WTC11 (cell line): ENCODE measurements around the gene C5orf47. TPM values are rescaled to one million over a fixed set of nuclear protein-coding genes. Genes with fewer than 3 reads are reported as not detected.

ENCODE experiments used
- CREB1 ChIP-seq: sonication (generic); formaldehyde crosslinking; IDR thresholded peaks from 2 replicates; pipeline ENCODE4 v1.8.0; 2023; ENCODE audit warnings: mild to moderate bottlenecking, missing genetic modification reagents
- FOXJ3 ChIP-seq: sonication (generic); formaldehyde crosslinking; IDR thresholded peaks from 2 replicates; pipeline ENCODE4 v1.9.0; 2021; ENCODE audit warnings: missing genetic modification reagents, mild to moderate bottlenecking, borderline replicate concordance
- FOXP4 ChIP-seq: sonication (generic); formaldehyde crosslinking; IDR thresholded peaks from 2 replicates; pipeline ENCODE4 v1.8.0; 2022; ENCODE audit warnings: mild to moderate bottlenecking, missing genetic modification reagents
- PRRX2 ChIP-seq: fragments of 250-450 bp; sonication (Bioruptor Pico); IDR thresholded peaks from 2 replicates; pipeline ENCODE4 v1.8.0; 2021; ENCODE audit warnings: mild to moderate bottlenecking
- ZNF281 ChIP-seq: sonication (generic); formaldehyde crosslinking; IDR thresholded peaks from 2 replicates; pipeline ENCODE4 v1.8.0; 2023; ENCODE audit warnings: mild to moderate bottlenecking, missing genetic modification reagents
- ZNF416 ChIP-seq: fragments of 250-450 bp; sonication (Bioruptor Pico); IDR thresholded peaks from 2 replicates; pipeline ENCODE4 v1.9.0; 2021; ENCODE audit warnings: mild to moderate bottlenecking, inconsistent platforms
- total RNA-seq: library from RNA; stranded (reverse); gene quantifications from 3 replicates; pipeline ENCODE4 v1.2.3, GENCODE V29; 2021

The C5orf47 gene
- total RNA-seq, 1 experiment from 2014 or later: 0.09 TPM

DNA sequence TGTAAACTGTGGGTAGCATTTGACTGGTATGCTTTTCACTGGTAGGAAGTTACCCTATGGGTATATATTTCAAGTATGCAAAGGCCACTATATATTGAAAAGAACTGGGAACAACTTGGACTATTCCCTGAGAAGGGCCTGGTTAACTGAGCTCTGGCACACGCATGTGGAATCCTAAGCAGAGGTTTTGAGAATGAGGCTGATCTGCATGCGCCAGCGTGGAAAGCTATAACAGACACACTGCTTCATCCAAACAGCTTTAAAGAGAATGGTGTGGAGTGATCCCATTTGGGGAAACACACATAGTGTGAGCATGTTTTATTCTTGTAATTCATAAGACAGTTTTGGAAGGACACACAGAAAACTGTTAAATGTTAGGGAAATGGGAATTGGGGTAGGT, 64.9 kb downstream of the C5orf47 start (continued):
- TF ChIP-seq FOXP4 (CRISPR knock-in tag) (no peak), ZNF281 (CRISPR knock-in tag) (no peak), CREB1 (CRISPR knock-in tag) (no peak), FOXJ3 (CRISPR knock-in tag) (no peak), PRRX2 (CRISPR knock-in tag) (no peak), ZNF416 (CRISPR knock-in tag) (no peak)

Other genes with a start within 250 kb of the C5orf47 start
- 9.1 to 12.7 TPM (median 9.2 TPM) in 3 replicates for gene CPEB4, start 100.8 kb upstream of the C5orf47 start, total RNA-seq
- 0.14 TPM in 1 of 3 replicates, not detected in the others for gene NSG2, start 56.5 kb downstream of the C5orf47 start, total RNA-seq